SK-N-SH (cell line): Measurements from ENCODE around the gene ZFP36L1.

Experiments used
- EZH2phosphoT487 ChIP-seq: fragments of 200-600 bp; sonication (generic); IDR thresholded peaks from 2 replicates; pipeline ENCODE4 v1.6.1; 2017; ENCODE audit warnings: low read depth, mixed run types, mild to moderate bottlenecking, antibody characterized with exemption, moderate library complexity, borderline replicate concordance
- NRF1 ChIP-seq: IDR thresholded peaks from 2 replicates; pipeline ENCODE4 v1.6.1; 2012; ENCODE audit warnings: low read depth, mild to moderate bottlenecking, low read length
- RFX5 ChIP-seq: IDR thresholded peaks from 2 replicates; pipeline ENCODE4 v1.6.1; 2012; ENCODE audit warnings: mild to moderate bottlenecking, improper control_type of control experiment, low read length
- TF ChIP-seq, protein P1 (sequence below): fragments of 200-600 bp; sonication (generic); IDR thresholded peaks from 2 replicates; pipeline ENCODE4 v1.6.1; 2017; ENCODE audit warnings: antibody characterized with exemption, mild to moderate bottlenecking, moderate library complexity

DNA sequence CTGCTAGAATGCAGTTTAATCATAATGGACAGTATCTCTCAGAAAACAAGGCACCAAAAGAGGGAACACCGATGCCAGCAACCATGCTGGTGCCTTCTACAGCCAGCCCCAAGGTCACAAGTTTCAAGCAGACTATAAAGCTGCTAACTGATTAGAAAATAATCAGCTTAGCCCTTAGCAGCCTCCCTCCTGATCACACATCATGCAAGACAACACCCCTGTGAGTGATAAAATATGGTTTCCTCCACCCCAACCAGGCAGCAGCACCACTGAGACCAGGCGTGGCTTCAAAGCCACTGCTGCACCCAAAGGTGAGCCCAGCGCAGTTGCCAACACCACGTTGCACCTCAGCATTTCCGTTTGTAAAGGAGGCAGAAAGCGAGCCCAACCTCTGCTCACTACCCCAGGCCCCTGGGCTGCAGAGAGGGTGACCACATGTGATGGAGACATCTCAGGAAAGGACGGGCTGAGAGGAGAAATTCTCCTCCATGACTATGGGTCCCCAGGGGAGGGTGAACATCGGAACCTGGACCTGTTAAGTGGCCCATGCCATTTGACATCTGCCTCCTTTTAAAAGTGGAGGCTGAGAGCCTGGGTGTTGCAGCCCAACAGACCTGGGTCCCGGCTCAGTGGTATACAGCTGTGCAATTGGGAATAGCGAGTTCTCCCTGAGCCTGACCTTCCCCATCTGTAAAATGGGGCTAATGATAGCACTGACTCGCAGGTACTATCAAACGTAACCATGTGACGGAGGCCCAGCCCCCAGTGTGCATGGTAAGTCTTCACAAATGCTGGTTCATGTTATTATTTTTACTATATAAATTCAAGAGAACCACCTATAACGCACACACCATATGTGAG lies 11.5 kb downstream of the ZFP36L1 start:
- TF ChIP-seq NRF1 = no peak
- no peak for TF ChIP-seq EZH2phosphoT487
- no peak for TF ChIP-seq RFX5
- TF ChIP-seq, protein P1, sequence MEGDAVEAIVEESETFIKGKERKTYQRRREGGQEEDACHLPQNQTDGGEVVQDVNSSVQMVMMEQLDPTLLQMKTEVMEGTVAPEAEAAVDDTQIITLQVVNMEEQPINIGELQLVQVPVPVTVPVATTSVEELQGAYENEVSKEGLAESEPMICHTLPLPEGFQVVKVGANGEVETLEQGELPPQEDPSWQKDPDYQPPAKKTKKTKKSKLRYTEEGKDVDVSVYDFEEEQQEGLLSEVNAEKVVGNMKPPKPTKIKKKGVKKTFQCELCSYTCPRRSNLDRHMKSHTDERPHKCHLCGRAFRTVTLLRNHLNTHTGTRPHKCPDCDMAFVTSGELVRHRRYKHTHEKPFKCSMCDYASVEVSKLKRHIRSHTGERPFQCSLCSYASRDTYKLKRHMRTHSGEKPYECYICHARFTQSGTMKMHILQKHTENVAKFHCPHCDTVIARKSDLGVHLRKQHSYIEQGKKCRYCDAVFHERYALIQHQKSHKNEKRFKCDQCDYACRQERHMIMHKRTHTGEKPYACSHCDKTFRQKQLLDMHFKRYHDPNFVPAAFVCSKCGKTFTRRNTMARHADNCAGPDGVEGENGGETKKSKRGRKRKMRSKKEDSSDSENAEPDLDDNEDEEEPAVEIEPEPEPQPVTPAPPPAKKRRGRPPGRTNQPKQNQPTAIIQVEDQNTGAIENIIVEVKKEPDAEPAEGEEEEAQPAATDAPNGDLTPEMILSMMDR = no peak
